CD4-positive, alpha-beta T cell (primary cell): Measurements from ENCODE around the gene KNOP1. TPM values are rescaled to one million over a fixed set of nuclear protein-coding genes. Genes with fewer than 3 reads are reported as not detected.

Experiments used
- ATAC-seq: fragments of 200-7000 bp; cut with Tn5 transposase; one replicate; pipeline ENCODE4 v1.10.0; 2022; ENCODE audit warnings: mild to moderate bottlenecking; ENCODE audit not compliant: poor library complexity
- CTCF ChIA-PET: fragments of 350-600 bp; sonication (Branson Sonifier 250); formaldehyde crosslinking; loops from one replicate; lab custom pipeline; 2021; ENCODE audit warnings: antibody characterized with exemption, inconsistent platforms; lab: Charles Lee
- POLR2A ChIA-PET: fragments of 350-600 bp; sonication (Branson Sonifier 250); formaldehyde crosslinking; loops from one replicate; lab custom pipeline; 2021; ENCODE audit warnings: antibody characterized with exemption, inconsistent platforms; lab: Charles Lee
- DNase-seq, 14 experiments: peaks; one replicate each; pipeline ENCODE4 v3.0.0-alpha.2; 2013 to 2020; ENCODE audit warnings: mixed read lengths in 2 of 14
- H3K27ac ChIP-seq, 2 donors: one replicate each; pipeline versions ENCODE4 v1.5.1 to v1.7.0; 2013; ENCODE audit warnings: low read length in 2 of 2, low read depth in 1 of 2, mild to moderate bottlenecking in 1 of 2
- H3K27me3 ChIP-seq, 2 experiments: 1 replicate in 1 of 2; 2 replicates in 1 of 2; pipeline versions ENCODE4 v1.6.1 to v1.7.0; 2013; ENCODE audit warnings: low read length in 2 of 2, control low read depth in 1 of 2, mild to moderate bottlenecking in 1 of 2, moderate library complexity in 1 of 2; ENCODE audit not compliant: insufficient read depth in 2 of 2, control insufficient read depth in 1 of 2
- H3K36me3 ChIP-seq: one replicate; pipeline ENCODE4 v1.6.1; 2013; ENCODE audit warnings: low read length, control low read depth; ENCODE audit not compliant: insufficient read depth
- H3K4me1 ChIP-seq: one replicate; pipeline ENCODE4 v1.6.1; 2013; ENCODE audit warnings: low read length, control low read depth; ENCODE audit not compliant: insufficient read depth
- H3K4me3 ChIP-seq: one replicate; pipeline ENCODE4 v1.5.1; 2013; ENCODE audit warnings: mild to moderate bottlenecking, low read length, moderate library complexity
- H3K9me3 ChIP-seq, 2 experiments: 1 replicate in 1 of 2; 2 replicates in 1 of 2; pipeline versions ENCODE4 v1.6.1 to v1.7.0; 2013; ENCODE audit warnings: low read length in 2 of 2, mild to moderate bottlenecking in 2 of 2, control low read depth in 1 of 2, moderate library complexity in 1 of 2; ENCODE audit not compliant: control insufficient read depth in 1 of 2, insufficient read depth in 1 of 2
- H3K27ac Mint-ChIP-seq: one replicate; pipeline ENCODE4 v1.8.0; 2020; ENCODE audit warnings: mixed read lengths
- H3K27me3 Mint-ChIP-seq: one replicate; pipeline ENCODE4 v1.8.0; 2021; ENCODE audit warnings: mixed read lengths
- H3K36me3 Mint-ChIP-seq: one replicate; pipeline ENCODE4 v1.8.0; 2021; ENCODE audit warnings: low read depth, mixed read lengths
- H3K4me1 Mint-ChIP-seq: one replicate; pipeline ENCODE4 v1.8.0; 2021; ENCODE audit warnings: low read depth, mixed read lengths
- H3K4me3 Mint-ChIP-seq: one replicate; pipeline ENCODE4 v1.8.0; 2020; ENCODE audit warnings: mild to moderate bottlenecking, mixed read lengths
- H3K9me3 Mint-ChIP-seq: one replicate; pipeline ENCODE4 v1.8.0; 2020; ENCODE audit warnings: mixed read lengths
- CTCF ChIP-seq: fragments of 200-600 bp; IDR thresholded peaks from one replicate; pipeline ENCODE4 v1.8.0; 2022; ENCODE audit warnings: antibody characterized with exemption, mild to moderate bottlenecking
- intact Hi-C, 2 experiments: fragments of 100-400 bp; cut with DNase I in 1 of 2; cut with micrococcal nuclease in 1 of 2; formaldehyde crosslinking; loops; one replicate each; pipeline versions ENCODE4 v1.15.1 to v1.9.0; 2023 to 2025; cut with DNase I, micrococcal nuclease
- total RNA-seq, 174 experiments: library from RNA in 2 of 174; stranded (reverse) in 2 of 174; gene quantifications; one replicate each; pipeline ENCODE4 v1.2.3 and lab custom pipeline; 2021 to 2026

KNOP1 gene
- total RNA-seq, 2 experiments from 2014 or later, result 3.5 to 4.1 TPM

GRCh38 chr16:19707569-19708295 is 10.3 kb downstream of the KNOP1 start:
- no peak for TF ChIP-seq CTCF
- ChIA-PET POLR2A (no interaction called here), CTCF (no interaction called here)
- Histone ChIP-seq H3K36me3 (peaks cover 81% of the 10 kb centered on the region), H3K4me1 (peaks cover 3% of the 10 kb centered on the region), H3K4me3 (no peak overlapping the region), H3K27me3 (no peaks in the 10 kb centered on the region), H3K27ac (no peak overlapping the region), H3K9me3 (no peaks in the 10 kb centered on the region)
- peaks cover 12% of the 10 kb centered on the region for H3K4me1 Mint-ChIP-seq
- DNase-seq (no peak), ATAC-seq (no peak)
- no peaks in the 10 kb centered on the region for H3K27me3 Mint-ChIP-seq
- peaks cover 75% of the 10 kb centered on the region for H3K36me3 Mint-ChIP-seq
- no peak overlapping the region for H3K4me3 Mint-ChIP-seq
- no peaks in the 10 kb centered on the region for H3K9me3 Mint-ChIP-seq
- no peak overlapping the region for H3K27ac Mint-ChIP-seq
- intact Hi-C loops, result no loop called here

- Mint-ChIP-seq H3K4me3 (no peak overlapping the region), H3K27me3 (no peaks in the 10 kb centered on the region), H3K27ac (no peak overlapping the region), H3K9me3 (no peaks in the 10 kb centered on the region), H3K36me3 (peaks cover 80% of the 10 kb centered on the region), H3K4me1 (peaks cover 12% of the 10 kb centered on the region)
- CTCF ChIA-PET, result no interaction called here
- Histone ChIP-seq H3K4me3 (no peak overlapping the region), H3K27ac (no peak overlapping the region), H3K9me3 (no peaks in the 10 kb centered on the region), H3K36me3 (peaks cover 75% of the 10 kb centered on the region), H3K27me3 (no peaks in the 10 kb centered on the region), H3K4me1 (peaks cover 2% of the 10 kb centered on the region)
- POLR2A ChIA-PET, result interaction anchor here (0.9 kb wide), 1 partner anchor 66 kb away, joined by 3 read pairs; no protein-coding TSS in a partner anchor
- ATAC-seq (no peak), DNase-seq (no peak)
- intact Hi-C loops, result no loop called here
- no peak for TF ChIP-seq CTCF
Observed at GRCh38 chr16:19706846-19707245, 11.2 kb downstream of the KNOP1 start.

GRCh38 chr16:19705843-19706242 is 12.2 kb downstream of the KNOP1 start:
- POLR2A ChIA-PET, result no interaction called here
- no peaks in the 10 kb centered on the region for H3K27me3 ChIP-seq
- Mint-ChIP-seq H3K9me3 (no peaks in the 10 kb centered on the region), H3K36me3 (peaks cover 82% of the 10 kb centered on the region), H3K27me3 (no peaks in the 10 kb centered on the region), H3K4me1 (peaks cover 8% of the 10 kb centered on the region), H3K4me3 (no peak overlapping the region), H3K27ac (no peak overlapping the region)
- H3K9me3 ChIP-seq, result no peaks in the 10 kb centered on the region
- peaks cover 70% of the 10 kb centered on the region for H3K36me3 ChIP-seq
- TF ChIP-seq CTCF, result no peak
- ATAC-seq (no peak), DNase-seq (no peak)
- no peak overlapping the region for H3K27ac ChIP-seq
- CTCF ChIA-PET, result no interaction called here
- no peak overlapping the region for H3K4me3 ChIP-seq
- no peaks in the 10 kb centered on the region for H3K4me1 ChIP-seq
- intact Hi-C loops, result no loop called here
